Measurements from ENCODE around the gene KIZ. TPM values are rescaled to one million over a fixed set of nuclear protein-coding genes. Genes with fewer than 3 reads are reported as not detected.

The KIZ gene
- total RNA-seq, 1 experiment from 2014 or later = 17.6 TPM

DNA sequence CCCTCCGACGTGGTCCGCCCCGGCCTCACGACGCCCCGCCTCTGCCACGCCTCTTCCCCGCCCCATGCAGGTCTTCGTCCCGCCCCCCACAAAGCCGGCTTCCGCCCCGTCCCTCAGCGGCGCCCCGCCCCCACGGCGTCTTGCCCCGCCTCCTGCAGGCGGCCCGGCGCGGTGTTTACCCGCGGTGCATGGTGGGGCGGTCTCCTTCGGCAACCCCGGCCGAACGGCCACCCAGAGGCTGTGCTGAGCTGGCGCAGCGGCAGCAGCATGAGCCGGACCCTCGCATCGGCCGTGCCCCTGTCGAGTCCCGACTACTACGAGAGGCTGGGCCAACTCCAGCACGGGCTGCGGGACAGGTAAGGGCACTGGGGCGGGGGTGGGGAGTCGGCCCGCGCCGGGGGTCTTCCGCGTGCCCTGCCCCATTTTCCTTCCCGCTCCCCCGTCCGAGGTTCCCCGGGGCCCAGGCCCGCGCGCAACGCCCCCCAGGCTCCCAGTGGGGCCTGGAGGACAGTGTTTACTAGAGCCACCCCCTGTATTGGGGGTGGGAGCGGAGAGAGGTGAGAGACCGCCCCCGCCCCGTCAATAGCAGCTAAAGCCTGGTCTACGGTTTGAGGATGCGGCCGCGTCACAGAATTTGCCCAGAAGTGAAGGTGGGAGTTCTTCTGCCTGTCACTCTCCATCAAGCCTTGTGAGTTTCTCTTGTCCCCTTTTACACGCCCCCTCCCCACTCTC lies at the start of gene KIZ (continued):
- TF ChIP-seq SRF (IDR thresholded peaks at IDR 0.05; ENCODE audit: low read depth) (no peak), POLR2A (IDR thresholded peaks at IDR 0.05; ENCODE audit: borderline replicate concordance, extremely low read depth, insufficient read depth, insufficient read length) (peak; percentile 68), FOSL1 (IDR thresholded peaks at IDR 0.05; ENCODE audit: low read depth) (no peak), JUND (IDR thresholded peaks at IDR 0.05) (no peak), ELF1 (IDR thresholded peaks at IDR 0.05; ENCODE audit: borderline replicate concordance, low read depth) (no peak)
- TF ChIP-seq, protein P1, sequence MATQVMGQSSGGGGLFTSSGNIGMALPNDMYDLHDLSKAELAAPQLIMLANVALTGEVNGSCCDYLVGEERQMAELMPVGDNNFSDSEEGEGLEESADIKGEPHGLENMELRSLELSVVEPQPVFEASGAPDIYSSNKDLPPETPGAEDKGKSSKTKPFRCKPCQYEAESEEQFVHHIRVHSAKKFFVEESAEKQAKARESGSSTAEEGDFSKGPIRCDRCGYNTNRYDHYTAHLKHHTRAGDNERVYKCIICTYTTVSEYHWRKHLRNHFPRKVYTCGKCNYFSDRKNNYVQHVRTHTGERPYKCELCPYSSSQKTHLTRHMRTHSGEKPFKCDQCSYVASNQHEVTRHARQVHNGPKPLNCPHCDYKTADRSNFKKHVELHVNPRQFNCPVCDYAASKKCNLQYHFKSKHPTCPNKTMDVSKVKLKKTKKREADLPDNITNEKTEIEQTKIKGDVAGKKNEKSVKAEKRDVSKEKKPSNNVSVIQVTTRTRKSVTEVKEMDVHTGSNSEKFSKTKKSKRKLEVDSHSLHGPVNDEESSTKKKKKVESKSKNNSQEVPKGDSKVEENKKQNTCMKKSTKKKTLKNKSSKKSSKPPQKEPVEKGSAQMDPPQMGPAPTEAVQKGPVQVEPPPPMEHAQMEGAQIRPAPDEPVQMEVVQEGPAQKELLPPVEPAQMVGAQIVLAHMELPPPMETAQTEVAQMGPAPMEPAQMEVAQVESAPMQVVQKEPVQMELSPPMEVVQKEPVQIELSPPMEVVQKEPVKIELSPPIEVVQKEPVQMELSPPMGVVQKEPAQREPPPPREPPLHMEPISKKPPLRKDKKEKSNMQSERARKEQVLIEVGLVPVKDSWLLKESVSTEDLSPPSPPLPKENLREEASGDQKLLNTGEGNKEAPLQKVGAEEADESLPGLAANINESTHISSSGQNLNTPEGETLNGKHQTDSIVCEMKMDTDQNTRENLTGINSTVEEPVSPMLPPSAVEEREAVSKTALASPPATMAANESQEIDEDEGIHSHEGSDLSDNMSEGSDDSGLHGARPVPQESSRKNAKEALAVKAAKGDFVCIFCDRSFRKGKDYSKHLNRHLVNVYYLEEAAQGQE (IDR thresholded peaks at IDR 0.05; ENCODE audit: low read depth) = no peak

GRCh38 chr20:21077809-21078345 lies 48.0 kb upstream of the KIZ start:
- intact Hi-C loops (cut with micrococcal nuclease) = no loop called here
- no peak overlapping the region for H3K9ac ChIP-seq (ENCODE audit: low read length)
- DNase-seq (ENCODE audit: low read depth, low spot score) (no peak), ATAC-seq (no peak)
- H3K4me1 ChIP-seq (ENCODE audit: control insufficient read depth in 1 of 2, insufficient read depth in 2 of 2, low read length in 2 of 2) = peaks cover 0 to 10% of the 10 kb centered on the region in 2 experiments; a peak in 2 of 4 replicates
- no peak overlapping the region for H3K4me2 ChIP-seq (ENCODE audit: low read length)
- ChIA-PET CTCF (no interaction called here), POLR2A (no interaction called here), RAD21 (ENCODE audit: low non-redundant PET in 1 of 2, low total read pairs in 2 of 2, uncharacterized antibody in 2 of 2, unreplicated experiment in 2 of 2) (no interaction called here)
- no peaks in the 10 kb centered on the region for H3K27me3 ChIP-seq (ENCODE audit: insufficient read depth, low read length)
- H3K79me2 ChIP-seq (ENCODE audit: insufficient read depth, low read length) = no peaks in the 10 kb centered on the region
- no peaks in the 10 kb centered on the region for H3K9me3 ChIP-seq (ENCODE audit: control insufficient read depth in 1 of 2, insufficient read depth in 1 of 2, low read depth in 1 of 2, low read length in 2 of 2)
- no peaks in the 10 kb centered on the region for H3K36me3 ChIP-seq (ENCODE audit: control insufficient read depth in 1 of 2, insufficient read depth in 2 of 2, low read length in 2 of 2)
- no peak overlapping the region for H3K27ac ChIP-seq (ENCODE audit: low read depth, low read length)
- no peak overlapping the region for H2AFZ ChIP-seq (ENCODE audit: low read depth, low read length, poor library complexity, severe bottlenecking)
- TF ChIP-seq SIN3A (IDR thresholded peaks at IDR 0.05; ENCODE audit: low read depth) (no peak), ZNF274 (IDR thresholded peaks at IDR 0.05; ENCODE audit: low read depth, low read length) (no peak), SP1 (IDR thresholded peaks at IDR 0.05; ENCODE audit: low read depth) (no peak), ATF3 (IDR thresholded peaks at IDR 0.05) (no peak), CEBPB (IDR thresholded peaks at IDR 0.05; ENCODE audit: low read depth) (no peak), EGR1 (IDR thresholded peaks at IDR 0.05; ENCODE audit: low read depth) (no peak), TCF7L2 (IDR thresholded peaks at IDR 0.05; ENCODE audit: borderline replicate concordance, extremely low read depth, insufficient read depth, insufficient read length) (no peak), ZFX (IDR thresholded peaks at IDR 0.05) (no peak), EZH2 (IDR thresholded peaks at IDR 0.05) (no peak), YY1 (IDR thresholded peaks at IDR 0.05; ENCODE audit: extremely low read depth, insufficient replicate concordance, low read depth, low read length) (no peak), POLR2A (IDR thresholded peaks at IDR 0.05; ENCODE audit: borderline replicate concordance, extremely low read depth, insufficient read depth, insufficient read length) (no peak), EZH2phosphoT487 (IDR thresholded peaks at IDR 0.05; ENCODE audit: borderline replicate concordance) (no peak), ELF1 (IDR thresholded peaks at IDR 0.05; ENCODE audit: borderline replicate concordance, low read depth) (no peak), POLR2AphosphoS5 (IDR thresholded peaks at IDR 0.05; ENCODE audit: low read depth, low read length) (no peak)
- H3K4me3 ChIP-seq (replicated peaks in 1 of 2; ENCODE audit: low read depth in 1 of 2, low read length in 2 of 2) = no peak overlapping the region
- no peaks in the 10 kb centered on the region for H4K20me1 ChIP-seq (ENCODE audit: insufficient read depth)
- BruUV-seq (replicated peaks) = no TSS peak
- H3K9me2 ChIP-seq (ENCODE audit: insufficient read depth) = no peaks in the 10 kb centered on the region
